ENCODE results near the gene RRP15.

The RRP15 gene, protein sequence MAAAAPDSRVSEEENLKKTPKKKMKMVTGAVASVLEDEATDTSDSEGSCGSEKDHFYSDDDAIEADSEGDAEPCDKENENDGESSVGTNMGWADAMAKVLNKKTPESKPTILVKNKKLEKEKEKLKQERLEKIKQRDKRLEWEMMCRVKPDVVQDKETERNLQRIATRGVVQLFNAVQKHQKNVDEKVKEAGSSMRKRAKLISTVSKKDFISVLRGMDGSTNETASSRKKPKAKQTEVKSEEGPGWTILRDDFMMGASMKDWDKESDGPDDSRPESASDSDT

DNA sequence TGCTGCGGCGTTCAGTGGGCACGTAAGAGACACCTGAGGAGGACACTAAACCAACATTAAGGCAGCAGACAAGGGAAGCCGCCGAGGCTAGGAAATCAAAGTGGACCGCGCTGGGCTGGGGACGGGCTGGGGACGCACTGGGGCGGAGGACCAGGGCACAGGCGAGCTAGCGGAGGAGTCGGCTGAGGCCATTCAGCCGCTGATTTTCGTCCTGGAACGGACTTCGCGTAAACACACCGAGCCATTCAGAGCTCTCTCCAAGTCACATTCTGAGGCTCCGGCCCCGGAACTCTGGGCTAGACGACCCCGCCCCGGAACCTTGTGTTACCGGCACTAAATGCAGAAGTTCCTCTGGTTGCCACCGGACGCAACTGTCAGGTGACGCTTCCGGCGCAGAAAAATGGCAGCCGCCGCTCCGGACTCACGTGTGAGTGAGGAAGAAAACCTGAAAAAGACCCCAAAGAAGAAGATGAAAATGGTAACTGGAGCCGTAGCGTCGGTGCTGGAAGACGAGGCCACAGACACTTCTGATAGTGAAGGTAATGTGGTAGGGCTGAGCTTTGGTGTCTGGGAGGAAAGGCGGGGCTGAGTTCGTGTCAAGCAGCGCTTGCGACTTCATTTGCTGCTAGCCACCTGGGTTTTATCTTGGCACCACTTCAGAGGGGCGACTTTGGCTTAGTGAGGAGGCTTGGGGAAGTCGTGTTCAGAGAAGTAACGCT, at the start of gene RRP15:
Gene RRP15 (plus strand): TSS at position 377 of the 719 bp plus-strand sequence. CDS start 24 bp downstream, at position 401.
- DNase-seq (ENCODE audit: low spot score) = peak; percentile 91
- in situ Hi-C loops (cut with MboI; ENCODE audit: low sequenced_read_pairs, unreplicated experiment) = no loop called here
- TF ChIP-seq, protein P1, sequence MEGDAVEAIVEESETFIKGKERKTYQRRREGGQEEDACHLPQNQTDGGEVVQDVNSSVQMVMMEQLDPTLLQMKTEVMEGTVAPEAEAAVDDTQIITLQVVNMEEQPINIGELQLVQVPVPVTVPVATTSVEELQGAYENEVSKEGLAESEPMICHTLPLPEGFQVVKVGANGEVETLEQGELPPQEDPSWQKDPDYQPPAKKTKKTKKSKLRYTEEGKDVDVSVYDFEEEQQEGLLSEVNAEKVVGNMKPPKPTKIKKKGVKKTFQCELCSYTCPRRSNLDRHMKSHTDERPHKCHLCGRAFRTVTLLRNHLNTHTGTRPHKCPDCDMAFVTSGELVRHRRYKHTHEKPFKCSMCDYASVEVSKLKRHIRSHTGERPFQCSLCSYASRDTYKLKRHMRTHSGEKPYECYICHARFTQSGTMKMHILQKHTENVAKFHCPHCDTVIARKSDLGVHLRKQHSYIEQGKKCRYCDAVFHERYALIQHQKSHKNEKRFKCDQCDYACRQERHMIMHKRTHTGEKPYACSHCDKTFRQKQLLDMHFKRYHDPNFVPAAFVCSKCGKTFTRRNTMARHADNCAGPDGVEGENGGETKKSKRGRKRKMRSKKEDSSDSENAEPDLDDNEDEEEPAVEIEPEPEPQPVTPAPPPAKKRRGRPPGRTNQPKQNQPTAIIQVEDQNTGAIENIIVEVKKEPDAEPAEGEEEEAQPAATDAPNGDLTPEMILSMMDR (IDR thresholded peaks at IDR 0.05; ENCODE audit: borderline replicate concordance, control extremely low read depth, extremely low read depth, insufficient read depth, missing control alignments) = no peak

DNA sequence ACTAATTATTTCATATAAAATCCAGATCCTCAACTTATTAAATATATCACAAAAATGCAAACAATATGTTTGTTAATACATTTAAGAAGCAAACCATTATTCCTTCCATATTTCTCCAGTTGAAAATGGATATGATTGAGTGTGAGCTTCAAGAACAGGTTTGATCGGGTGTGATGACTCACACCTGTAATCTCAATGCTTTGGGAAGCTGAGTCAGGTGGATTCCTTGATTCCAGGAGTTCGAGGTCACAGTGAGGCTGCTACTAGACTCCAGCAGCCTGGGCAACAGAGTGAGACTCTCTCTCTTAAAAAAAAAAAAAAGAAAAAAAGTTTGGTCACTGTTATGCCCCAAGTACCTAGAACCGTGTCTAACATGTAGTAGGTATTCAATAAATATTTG, 42.9 kb upstream of the RRP15 start:
- DNase-seq (ENCODE audit: low spot score) = no peak
- TF ChIP-seq, protein P1 (IDR thresholded peaks at IDR 0.05; ENCODE audit: borderline replicate concordance, control extremely low read depth, extremely low read depth, insufficient read depth, missing control alignments) = no peak
- in situ Hi-C loops (cut with MboI; ENCODE audit: low sequenced_read_pairs, unreplicated experiment) = no loop called here

DNA sequence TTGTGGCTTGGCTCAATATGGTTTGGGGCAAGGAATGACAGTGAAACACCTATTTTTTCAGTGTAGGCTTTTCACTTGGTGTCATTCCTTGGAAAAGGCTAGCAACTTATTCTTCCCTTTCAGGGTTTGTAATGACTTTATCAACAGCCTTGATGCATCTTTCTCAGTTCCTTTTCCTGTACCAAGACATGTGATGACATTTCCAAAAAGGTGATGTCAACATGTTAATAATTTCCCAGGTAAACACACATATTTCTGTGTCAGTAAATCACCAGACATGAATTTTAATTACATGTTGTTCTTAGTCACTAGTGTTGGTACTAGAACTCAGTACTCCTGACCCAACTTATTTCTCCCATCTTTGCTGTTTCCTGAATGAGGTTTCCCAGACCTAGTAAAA, 37.8 kb upstream of the RRP15 start:
- in situ Hi-C loops (cut with MboI; ENCODE audit: low sequenced_read_pairs, unreplicated experiment) = no loop called here
- TF ChIP-seq, protein P1 (IDR thresholded peaks at IDR 0.05; ENCODE audit: borderline replicate concordance, control extremely low read depth, extremely low read depth, insufficient read depth, missing control alignments) = no peak
- no peak for DNase-seq (ENCODE audit: low spot score)

DNA sequence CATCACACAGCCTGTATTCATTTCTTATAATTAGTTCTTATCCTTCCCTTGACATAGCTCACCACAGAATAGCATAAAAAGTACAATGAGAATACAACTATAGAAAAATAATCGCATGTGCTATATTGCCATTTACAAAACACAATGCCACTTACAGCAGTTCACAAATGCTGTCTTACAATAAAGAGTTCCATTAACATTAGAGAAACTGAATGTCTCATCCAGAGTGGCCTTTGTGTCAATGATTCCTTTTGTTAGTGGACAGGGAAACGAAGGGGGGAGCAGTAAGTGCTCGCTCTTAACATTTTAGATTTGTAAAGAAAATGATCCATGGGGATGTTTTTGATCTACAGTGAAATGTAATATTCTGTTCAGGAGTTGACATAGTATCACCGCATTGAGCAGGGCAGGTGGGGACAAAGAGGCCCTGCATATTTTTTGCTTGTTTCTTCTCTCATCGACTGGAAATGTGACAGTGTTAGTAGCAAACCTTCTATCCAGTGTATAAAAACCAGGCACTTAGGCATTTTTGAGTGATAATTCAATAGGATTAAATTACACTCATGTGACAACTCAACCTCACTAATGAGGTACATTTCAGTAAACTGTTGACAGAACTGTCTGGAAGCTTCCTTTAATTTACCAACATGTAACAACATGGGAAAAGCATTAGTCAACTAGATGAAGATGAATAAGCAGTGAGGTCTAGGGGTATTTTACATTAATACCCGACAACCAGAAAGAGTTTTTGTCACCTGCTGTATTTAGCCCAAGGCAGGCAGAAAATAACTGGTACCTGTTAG, 35.6 kb upstream of the RRP15 start:
- in situ Hi-C loops (cut with MboI; ENCODE audit: low sequenced_read_pairs, unreplicated experiment) = no loop called here
- TF ChIP-seq, protein P1 (IDR thresholded peaks at IDR 0.05; ENCODE audit: borderline replicate concordance, control extremely low read depth, extremely low read depth, insufficient read depth, missing control alignments) = no peak
- no peak for DNase-seq (ENCODE audit: low spot score)

DNA sequence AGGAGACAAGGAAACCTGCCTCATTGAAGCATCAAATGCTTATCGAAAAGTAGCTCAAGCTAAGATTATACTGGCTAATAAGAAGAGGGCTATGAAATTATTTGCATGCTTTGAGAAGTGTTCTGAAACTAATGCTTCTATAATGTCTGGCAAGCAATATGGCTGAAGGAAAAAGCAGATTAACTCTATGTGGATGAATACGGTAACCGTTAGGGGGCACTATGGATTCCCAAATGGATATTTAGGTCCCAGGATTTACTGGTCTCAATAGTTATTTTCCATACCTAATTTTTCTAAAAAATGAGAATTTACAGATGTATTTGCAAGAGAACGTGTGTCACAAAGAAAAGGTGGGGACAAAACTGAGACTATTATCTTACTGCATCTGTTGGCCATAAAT, 34.6 kb upstream of the RRP15 start:
- in situ Hi-C loops (cut with MboI; ENCODE audit: low sequenced_read_pairs, unreplicated experiment) = no loop called here

More for the DNA sequence above, 34.6 kb upstream of the RRP15 start:
- TF ChIP-seq, protein P1 (IDR thresholded peaks at IDR 0.05; ENCODE audit: borderline replicate concordance, control extremely low read depth, extremely low read depth, insufficient read depth, missing control alignments) = no peak
- no peak for DNase-seq (ENCODE audit: low spot score)

Data from GM13976 (cell line).